NCI-H1417 treated with DMSO at 0.1 percent for 48 hours (cell line): Measurements from ENCODE around the gene AIFM1.

Source experiments
- DNase-seq: peaks from one replicate; lab custom pipeline; 2025; lab: John Stamatoyannopoulos, UW

The AIFM1 gene

GRCh38 chrX:130165703-130166502, at the start of gene AIFM1:
AIFM1 (minus strand) TSS chrX:130165841; CDS start chrX:130165656, 185 bp downstream.
- peak; percentile 88 for DNase-seq

- DNase-seq: no peak
Measured at GRCh38 chrX:130213376-130213775, 47.7 kb upstream of the AIFM1 start.

- DNase-seq: no peak
Measured at GRCh38 chrX:130212371-130212770, 46.7 kb upstream of the AIFM1 start.

GRCh38 chrX:130211415-130212186, 46.0 kb upstream of the AIFM1 start:
- DNase-seq: no peak

- no peak for DNase-seq
Measured at GRCh38 chrX:130204647-130205046, 39.0 kb upstream of the AIFM1 start.

- DNase-seq: no peak
Measured at GRCh38 chrX:130197464-130197863, 31.8 kb upstream of the AIFM1 start.

- no peak for DNase-seq
Measured at GRCh38 chrX:130196466-130196865, 30.8 kb upstream of the AIFM1 start.

GRCh38 chrX:130190801-130191200, 25.2 kb upstream of the AIFM1 start:
- DNase-seq: no peak

GRCh38 chrX:130186651-130187050, 21.0 kb upstream of the AIFM1 start:
- DNase-seq: no peak

GRCh38 chrX:130184857-130185256, 19.2 kb upstream of the AIFM1 start:
- no peak for DNase-seq

GRCh38 chrX:130184168-130184567, 18.5 kb upstream of the AIFM1 start:
- DNase-seq: no peak

- no peak for DNase-seq
Measured at GRCh38 chrX:130179579-130180215, 14.1 kb upstream of the AIFM1 start.

GRCh38 chrX:130179170-130179569, 13.5 kb upstream of the AIFM1 start:
- DNase-seq: no peak

- no peak for DNase-seq
Measured at GRCh38 chrX:130176942-130177341, 11.3 kb upstream of the AIFM1 start.

GRCh38 chrX:130176354-130176776, 10.7 kb upstream of the AIFM1 start:
- DNase-seq: no peak

GRCh38 chrX:130174937-130175336, 9.3 kb upstream of the AIFM1 start:
- no peak for DNase-seq

- no peak for DNase-seq
Measured at GRCh38 chrX:130174045-130174704, 8.5 kb upstream of the AIFM1 start.

GRCh38 chrX:130173190-130173895, 7.7 kb upstream of the AIFM1 start:
- DNase-seq: no peak

GRCh38 chrX:130172127-130172845, 6.6 kb upstream of the AIFM1 start:
- DNase-seq: no peak

GRCh38 chrX:130171446-130172126, 5.9 kb upstream of the AIFM1 start, which contains the start of gene RAB33A:
RAB33A (plus strand) TSS chrX:130171962; CDS start chrX:130172063, 101 bp downstream.
- DNase-seq: no peak
